Measurements from ENCODE around the gene POLH. TPM values are rescaled to one million over a fixed set of nuclear protein-coding genes. Genes with fewer than 3 reads are reported as not detected.
"Not testable (repeated sequence)": the region's sequence is repeated elsewhere in the genome, so short reads cannot be mapped to it uniquely, and the experiment has no call there.

POLH gene
- total and polyA plus RNA-seq, 12 donors, result 1.5 to 25.0 (median 13.3) TPM

- H3K9me3 ChIP-seq (replicated peaks in 1 of 3), result no peaks in the 10 kb centered on the region
- H3K36me3 ChIP-seq (replicated peaks in 1 of 2), result peaks cover 0 to 19% of the 10 kb centered on the region in 2 donors
- intact Hi-C loops (cut with DNase I), result no loop called here
- TF ChIP-seq POLR2A (IDR thresholded peaks at IDR 0.05) (no peak), CTCF (IDR thresholded peaks at IDR 0.05) (no peak)
- no peak overlapping the region for H3K4me3 ChIP-seq
- no peaks in the 10 kb centered on the region for H3K4me1 ChIP-seq (replicated peaks in 1 of 2)
- no peaks in the 10 kb centered on the region for H3K27me3 ChIP-seq
- no peak for DNase-seq
- H3K27ac ChIP-seq, result no peak overlapping the region
- 96 to 100% (median 98%) methylated on average over 5 of the region's 5 CpGs for WGBS, 4 donors
Measured at GRCh38 chr6:43540507-43540906, 35.5 kb upstream of the POLH start.

- peaks cover 0 to 31% of the 10 kb centered on the region in 2 donors for H3K36me3 ChIP-seq (replicated peaks in 1 of 2)
- 93 to 98% (median 96%) methylated on average over 8 of the region's 8 CpGs for WGBS, 4 donors
- no peak for DNase-seq
- no peak overlapping the region for H3K4me3 ChIP-seq
- no peaks in the 10 kb centered on the region for H3K9me3 ChIP-seq (replicated peaks in 1 of 3)
- H3K4me1 ChIP-seq (replicated peaks in 1 of 2), result no peaks in the 10 kb centered on the region
- H3K27me3 ChIP-seq, result no peaks in the 10 kb centered on the region
- intact Hi-C loops (cut with DNase I), result no loop called here
- TF ChIP-seq CTCF (IDR thresholded peaks at IDR 0.05) (no peak), POLR2A (IDR thresholded peaks at IDR 0.05) (no peak)
- H3K27ac ChIP-seq, result no peak overlapping the region
Measured at GRCh38 chr6:43541774-43542471, 34.1 kb upstream of the POLH start.

GRCh38 chr6:43544461-43544860 is 31.5 kb upstream of the POLH start:
- Histone ChIP-seq H3K27me3 (no peaks in the 10 kb centered on the region), H3K4me1 (replicated peaks in 1 of 2) (no peaks in the 10 kb centered on the region), H3K27ac (no peak overlapping the region), H3K4me3 (no peak overlapping the region), H3K9me3 (replicated peaks in 1 of 3) (no peaks in the 10 kb centered on the region), H3K36me3 (replicated peaks in 1 of 2) (peaks cover 0 to 57% of the 10 kb centered on the region in 2 donors)
- DNase-seq, result no peak
- no peak for TF ChIP-seq POLR2A (IDR thresholded peaks at IDR 0.05)
- intact Hi-C loops (cut with DNase I), result no loop called here
- 68 to 81% (median 80%) methylated on average over 4 of the region's 4 CpGs for WGBS, 4 donors

- no peak overlapping the region for H3K4me3 ChIP-seq
- WGBS, 4 donors, result 79 to 96% (median 84%) methylated on average over 3 of the region's 3 CpGs
- no peak for TF ChIP-seq CTCF (IDR thresholded peaks at IDR 0.05)
- H3K27me3 ChIP-seq, result no peaks in the 10 kb centered on the region
- intact Hi-C loops (cut with DNase I), result no loop called here
- no peaks in the 10 kb centered on the region for H3K9me3 ChIP-seq (replicated peaks in 1 of 3)
- H3K4me1 ChIP-seq (replicated peaks in 1 of 2), result no peaks in the 10 kb centered on the region
- no peak overlapping the region for H3K27ac ChIP-seq
- DNase-seq, result no peak
- peaks cover 0 to 79% of the 10 kb centered on the region in 2 donors for H3K36me3 ChIP-seq (replicated peaks in 1 of 2)
Measured at GRCh38 chr6:43547222-43547621, 28.8 kb upstream of the POLH start.

GRCh38 chr6:43557620-43558019 is 18.4 kb upstream of the POLH start:
- DNase-seq; H3K27ac ChIP-seq; H3K4me1 ChIP-seq (replicated peaks in 1 of 2); intact Hi-C loops (cut with DNase I); H3K4me3 ChIP-seq; H3K9me3 ChIP-seq (replicated peaks in 1 of 3); H3K27me3 ChIP-seq: not testable (repeated sequence)
- 94 to 99% (median 96%) methylated on average over 7 of the region's 7 CpGs for WGBS, 4 donors
- H3K36me3 ChIP-seq (replicated peaks in 1 of 2), result peaks cover 0 to 95% of the 10 kb centered on the region in 2 donors
